Hematopoietic multipotent progenitor cell treated with erythropoietin and hydrocortisone succinate and interleukin-3 and kit ligand, for 6 days (in vitro differentiated cells): ENCODE results near the gene GPATCH3.
"Not testable (repeated sequence)": the region's sequence is repeated elsewhere in the genome, so short reads cannot be mapped to it uniquely, and the experiment has no call there.

ENCODE experiments used
- DNase-seq: peaks from one replicate; pipeline ENCODE4 v3.0.0-alpha.2; 2015

The GPATCH3 gene

GRCh38 chr1:26900001-26900814, at the start of gene GPATCH3:
TSS of gene GPATCH3 (minus strand) at chr1:26900467. CDS start at chr1:26900442, 25 bp downstream.
- peak; percentile 97 for DNase-seq

GRCh38 chr1:26949926-26950319, 49.7 kb upstream of the GPATCH3 start:
- no peak for DNase-seq

GRCh38 chr1:26949266-26949925, 49.1 kb upstream of the GPATCH3 start:
- no peak for DNase-seq

GRCh38 chr1:26948725-26949057, 48.4 kb upstream of the GPATCH3 start:
- DNase-seq = not testable (repeated sequence)

- no peak for DNase-seq
Observed at GRCh38 chr1:26946270-26946669, 46.0 kb upstream of the GPATCH3 start.

- DNase-seq = no peak
Observed at GRCh38 chr1:26945728-26946127, 45.5 kb upstream of the GPATCH3 start.

- DNase-seq = no peak
Observed at GRCh38 chr1:26945138-26945537, 44.9 kb upstream of the GPATCH3 start.

- DNase-seq = no peak
Observed at GRCh38 chr1:26942656-26943055, 42.4 kb upstream of the GPATCH3 start.

GRCh38 chr1:26941311-26941710, 41.0 kb upstream of the GPATCH3 start:
- no peak for DNase-seq

- DNase-seq = no peak
Observed at GRCh38 chr1:26938659-26939025, 38.4 kb upstream of the GPATCH3 start.

GRCh38 chr1:26938004-26938658, 37.9 kb upstream of the GPATCH3 start:
- DNase-seq = no peak

GRCh38 chr1:26936823-26937222, 36.6 kb upstream of the GPATCH3 start:
- no peak for DNase-seq

- no peak for DNase-seq
Observed at GRCh38 chr1:26932531-26932930, 32.3 kb upstream of the GPATCH3 start.

GRCh38 chr1:26923711-26924110, 23.4 kb upstream of the GPATCH3 start:
- DNase-seq = no peak

- DNase-seq = no peak
Observed at GRCh38 chr1:26922901-26923300, 22.6 kb upstream of the GPATCH3 start.

GRCh38 chr1:26922431-26922729, 22.1 kb upstream of the GPATCH3 start:
- no peak for DNase-seq

- peak; percentile 98 for DNase-seq
Observed at GRCh38 chr1:26921540-26922430, 21.5 kb upstream of the GPATCH3 start, which contains the start of gene NUDC. TSS of gene NUDC (plus strand) at chr1:26921743. CDS start at chr1:26921849, 106 bp downstream.

- no peak for DNase-seq
Observed at GRCh38 chr1:26921126-26921539, 20.9 kb upstream of the GPATCH3 start.

GRCh38 chr1:26915204-26915842, 15.1 kb upstream of the GPATCH3 start:
- no peak for DNase-seq

GRCh38 chr1:26913754-26914619, 13.7 kb upstream of the GPATCH3 start, which contains the start of gene NR0B2:
TSS of gene NR0B2 (minus strand) at chr1:26913975. CDS start at chr1:26913940, 35 bp downstream.
- DNase-seq = peak; percentile 81

GRCh38 chr1:26913389-26913753, 13.1 kb upstream of the GPATCH3 start:
- no peak for DNase-seq

- no peak for DNase-seq
Observed at GRCh38 chr1:26912147-26912490, 11.9 kb upstream of the GPATCH3 start.
